ENCODE measurements around the gene TUBB4B. TPM values are rescaled to one million over a fixed set of nuclear protein-coding genes. Genes with fewer than 3 reads are reported as not detected.
A peak's percentile ranks its signal among the peaks of the same experiment; 100 is the strongest.

Gene TUBB4B
- total and polyA plus RNA-seq, 2 experiments from 2014 or later, result 309 to 446 TPM

- Histone ChIP-seq H3K79me2 (no peaks in the 10 kb centered on the region), H3K4me1 (ENCODE audit: insufficient read depth) (peaks cover 21% of the 10 kb centered on the region), H3K4me2 (no peak overlapping the region), H3K27me3 (no peaks in the 10 kb centered on the region), H3K36me3 (replicated peaks; ENCODE audit: insufficient read depth, low read depth) (no peaks in the 10 kb centered on the region), H4K20me1 (ENCODE audit: insufficient read depth, poor library complexity, severe bottlenecking) (no peaks in the 10 kb centered on the region), H3K4me3 (no peak overlapping the region), H3K9me2 (replicated peaks; ENCODE audit: insufficient read depth) (no peaks in the 10 kb centered on the region), H2AFZ (no peak overlapping the region), H3K9me3 (ENCODE audit: low read depth) (no peaks in the 10 kb centered on the region), H3K27ac (peak overlapping the region; percentile 49)
- WGBS (ENCODE audit: low lambda C conversion rate, missing lambda C conversion rate), result 91% methylated on average over 20 of the region's 24 CpGs
- TF ChIP-seq EZH2 (IDR thresholded peaks at IDR 0.05; ENCODE audit: borderline replicate concordance), result no peak
- no peak for TF ChIP-seq EZH2phosphoT487 (IDR thresholded peaks at IDR 0.05; ENCODE audit: low read depth, severe bottlenecking, unreplicated experiment)
- no peak for TF ChIP-seq CTCF (IDR thresholded peaks at IDR 0.05; ENCODE audit: poor library complexity)
- peak; percentile 3 for DNase-seq (ENCODE audit: low spot score)
Observed at GRCh38 chr9:137275588-137276472, 34.7 kb downstream of the TUBB4B start.

GRCh38 chr9:137276473-137277328 lies 35.6 kb downstream of the TUBB4B start:
- H3K9me2 ChIP-seq (replicated peaks; ENCODE audit: insufficient read depth), result no peaks in the 10 kb centered on the region
- H4K20me1 ChIP-seq (ENCODE audit: insufficient read depth, poor library complexity, severe bottlenecking), result no peaks in the 10 kb centered on the region
- no peaks in the 10 kb centered on the region for H3K36me3 ChIP-seq (replicated peaks; ENCODE audit: insufficient read depth, low read depth)
- no peaks in the 10 kb centered on the region for H3K79me2 ChIP-seq
- peak; percentile 86 for DNase-seq (ENCODE audit: low spot score)
- H2AFZ ChIP-seq, result peak overlapping the region; percentile 8
- H3K27me3 ChIP-seq, result no peaks in the 10 kb centered on the region
- peak overlapping the region; percentile 88 for H3K27ac ChIP-seq
- H3K9me3 ChIP-seq (ENCODE audit: low read depth), result no peaks in the 10 kb centered on the region
- 53% methylated on average over 29 of the region's 30 CpGs for WGBS (ENCODE audit: low lambda C conversion rate, missing lambda C conversion rate)
- peak overlapping the region; percentile 88 for H3K4me2 ChIP-seq
- H3K4me3 ChIP-seq, result no peak overlapping the region
- H3K4me1 ChIP-seq (ENCODE audit: insufficient read depth), result peaks cover 26% of the 10 kb centered on the region
- TF ChIP-seq EZH2phosphoT487 (IDR thresholded peaks at IDR 0.05; ENCODE audit: low read depth, severe bottlenecking, unreplicated experiment) (no peak), EZH2 (IDR thresholded peaks at IDR 0.05; ENCODE audit: borderline replicate concordance) (no peak), CTCF (IDR thresholded peaks at IDR 0.05; ENCODE audit: poor library complexity) (no peak)

GRCh38 chr9:137277329-137278041 lies 36.4 kb downstream of the TUBB4B start, which contains the start of gene TOR4A:
Gene TOR4A (plus strand): TSS chr9:137277726. CDS start chr9:137278690, 964 bp downstream.
- 35% methylated on average over 16 of the region's 25 CpGs for WGBS (ENCODE audit: low lambda C conversion rate, missing lambda C conversion rate)
- Histone ChIP-seq H3K9me3 (ENCODE audit: low read depth) (no peaks in the 10 kb centered on the region), H3K4me3 (peak within 1 kb of the TSS; percentile 28), H3K9me2 (replicated peaks; ENCODE audit: insufficient read depth) (no peaks in the 10 kb centered on the region), H3K27ac (peak within 1 kb of the TSS; percentile 88), H3K27me3 (no peaks in the 10 kb centered on the region), H3K4me1 (ENCODE audit: insufficient read depth) (peaks cover 26% of the 10 kb centered on the region), H4K20me1 (ENCODE audit: insufficient read depth, poor library complexity, severe bottlenecking) (no peaks in the 10 kb centered on the region), H3K4me2 (peak within 1 kb of the TSS; percentile 88), H2AFZ (peak within 1 kb of the TSS; percentile 8), H3K79me2 (no peaks in the 10 kb centered on the region), H3K36me3 (replicated peaks; ENCODE audit: insufficient read depth, low read depth) (no peaks in the 10 kb centered on the region)
- no peak for TF ChIP-seq EZH2 (IDR thresholded peaks at IDR 0.05; ENCODE audit: borderline replicate concordance)
- peak; percentile 12 for TF ChIP-seq CTCF (IDR thresholded peaks at IDR 0.05; ENCODE audit: poor library complexity)
- DNase-seq (ENCODE audit: low spot score), result peak; percentile 91

Data from hepatocyte (in vitro differentiated cells).